Esophagus muscularis mucosa (tissue), 3 donors: ENCODE results near the gene CARNS1.

Experiments used
- CTCF ChIP-seq, 3 experiments: fragments of 200-600 bp in 2 of 3; fragments of 450-650 bp in 1 of 3; sonication (generic) in 2 of 3; IDR thresholded peaks; one replicate each; pipeline ENCODE4 v1.5.1; 2017 to 2019; ENCODE audit warnings: antibody characterized with exemption in 3 of 3, mild to moderate bottlenecking in 2 of 3, moderate library complexity in 1 of 3
- POLR2A ChIP-seq: fragments of 450-650 bp; IDR thresholded peaks from one replicate; pipeline ENCODE4 v1.6.1; 2017; ENCODE audit warnings: antibody characterized with exemption, moderate library complexity, mild to moderate bottlenecking, low read depth
- POLR2AphosphoS5 ChIP-seq, 2 donors: sonication (generic); formaldehyde crosslinking; IDR thresholded peaks; one replicate each; pipeline ENCODE4 v1.6.1; 2017; ENCODE audit warnings: antibody characterized with exemption in 2 of 2

GRCh38 chr11:67438158-67438902 lies 22.9 kb downstream of the CARNS1 start:
- TF ChIP-seq POLR2A (no peak), CTCF (IDR thresholded peaks at IDR 0.05) (no peak), POLR2AphosphoS5 (IDR thresholded peaks at IDR 0.05) (no peak)
